K562 (cell line): ENCODE measurements around the gene PARD6B. TPM values are rescaled to one million over a fixed set of nuclear protein-coding genes. Genes with fewer than 3 reads are reported as not detected.

Experiments used
- ATAC-seq: fragments of 200-7000 bp; cut with Tn5 transposase; 3 replicates; pipeline ENCODE4 v1.9.1; 2020; ENCODE audit warnings: moderate library complexity
- BruUV-seq: library from RNA; stranded (reverse); fragments of 400-500 nt; replicated peaks from 2 replicates; lab custom pipeline; 2021; lab: Mats Ljungman, UMichigan
- CTCF ChIA-PET: fragments of 300-600 bp; formaldehyde crosslinking; extraction: SDS; loops from one replicate; lab custom pipeline; 2021; ENCODE audit warnings: low intra/inter-chr PET ratio; lab: Yijun Ruan, JAX
- POLR2A ChIA-PET: fragments of 300-600, 350-650 bp; sonication (Branson Sonifier 250); formaldehyde crosslinking; extraction: SDS; loops from one replicate; lab custom pipeline; 2021; ENCODE audit warnings: antibody characterized with exemption, inconsistent platforms; lab: Yijun Ruan, JAX
- DNase-seq, 4 experiments: peaks; one replicate each; pipeline versions ENCODE4 v3.0.0 to v3.0.0-alpha.2; 2011 to 2018; ENCODE audit warnings: low spot score in 3 of 4, mixed read lengths in 3 of 4; ENCODE audit errors: extremely low read depth in 1 of 4
- FAIRE-seq: peaks from 2 replicates; lab custom pipeline; 2011; peaks lifted over from hg19 to GRCh38; lab: Jason Lieb, UNC
- H2AFZ ChIP-seq: 2 replicates; pipeline ENCODE4 v1.6.0; 2011; ENCODE audit warnings: low read depth, low read length, control low read depth, inconsistent platforms
- H3K27ac ChIP-seq: fragments of 200-600 bp; 3 replicates; pipeline ENCODE4 v1.8.0; 2011; ENCODE audit warnings: low read depth, mild to moderate bottlenecking, control low read depth, inconsistent platforms, low read length, moderate library complexity, mixed read lengths; ENCODE audit errors: extremely low read depth
- H3K27me3 ChIP-seq, 2 experiments: fragments of 300-600 bp in 1 of 2; 2 replicates in 1 of 2; 3 replicates in 1 of 2; pipeline versions ENCODE4 v1.6.0 to v1.8.0; 2011; ENCODE audit warnings: inconsistent platforms in 2 of 2, low read length in 2 of 2, mild to moderate bottlenecking in 1 of 2, mixed read lengths in 1 of 2, moderate library complexity in 1 of 2; ENCODE audit not compliant: control insufficient read depth in 2 of 2, insufficient read depth in 2 of 2
- H3K36me3 ChIP-seq: fragments of 300-600 bp; 3 replicates; pipeline ENCODE4 v1.8.0; 2011; ENCODE audit warnings: mild to moderate bottlenecking, low read length, inconsistent platforms; ENCODE audit not compliant: control insufficient read depth, insufficient read depth
- H3K4me1 ChIP-seq, 2 experiments: fragments of 200-600 bp in 1 of 2; replicated peaks in 1 of 2; 2 replicates in 1 of 2; 3 replicates in 1 of 2; pipeline versions ENCODE4 v1.5.1 to v1.8.0; 2011; ENCODE audit warnings: inconsistent platforms in 2 of 2, low read length in 2 of 2, mild to moderate bottlenecking in 1 of 2, mixed read lengths in 1 of 2, moderate library complexity in 1 of 2; ENCODE audit not compliant: control insufficient read depth in 2 of 2, insufficient read depth in 2 of 2
- H3K4me2 ChIP-seq: 2 replicates; pipeline ENCODE4 v1.6.1; 2011; ENCODE audit warnings: low read length, control low read depth, inconsistent platforms, mixed read lengths; ENCODE audit not compliant: insufficient read depth
- H3K4me3 ChIP-seq: fragments of 200-600 bp; sonication (generic), shearing (Covaris generic); 2 replicates; pipeline ENCODE4 v1.5.1; 2016; ENCODE audit warnings: control low read depth, inconsistent platforms
- H3K79me2 ChIP-seq: fragments of 200-600 bp; 3 replicates; pipeline ENCODE4 v1.8.0; 2011; ENCODE audit warnings: low read length, inconsistent platforms; ENCODE audit not compliant: control insufficient read depth, insufficient read depth
- H3K9ac ChIP-seq, 2 experiments: 2 replicates each; pipeline versions ENCODE4 v1.6.0 to v1.6.1; 2011; ENCODE audit warnings: low read depth in 2 of 2, low read length in 2 of 2, control low read depth in 1 of 2, inconsistent platforms in 1 of 2, mild to moderate bottlenecking in 1 of 2, mixed read lengths in 1 of 2; ENCODE audit not compliant: insufficient read depth in 1 of 2
- H3K9me1 ChIP-seq: one replicate; pipeline ENCODE4 v1.6.0; 2011; ENCODE audit warnings: inconsistent platforms, mild to moderate bottlenecking, low read length, moderate library complexity; ENCODE audit not compliant: control insufficient read depth, insufficient read depth
- H3K9me3 ChIP-seq: replicated peaks from 2 replicates; pipeline ENCODE4 v1.5.1; 2011; ENCODE audit warnings: low read depth, low read length, inconsistent platforms; ENCODE audit not compliant: control insufficient read depth, insufficient read depth
- H4K20me1 ChIP-seq: replicated peaks from 2 replicates; pipeline ENCODE4 v1.6.1; 2011; ENCODE audit warnings: low read length, inconsistent platforms, mixed read lengths; ENCODE audit not compliant: control insufficient read depth, insufficient read depth
- ELF4 ChIP-seq: fragments of 450-650 bp; formaldehyde crosslinking; IDR thresholded peaks from 2 replicates; pipeline ENCODE4 v1.4.0; 2022; ENCODE audit warnings: missing genetic modification characterization
- HMBOX1 ChIP-seq: sonication (generic); IDR thresholded peaks from 2 replicates; pipeline ENCODE4 v1.6.1; 2016
- KDM1A ChIP-seq, 2 experiments: fragments of 450-650 bp; IDR thresholded peaks; 2 replicates each; pipeline ENCODE4 v1.6.1; 2016; ENCODE audit warnings: mild to moderate bottlenecking in 2 of 2
- NFIX ChIP-seq: fragments of 250-450 bp; sonication (Bioruptor Pico); IDR thresholded peaks from 2 replicates; pipeline ENCODE4 v1.4.0; 2020; ENCODE audit warnings: low read depth, mild to moderate bottlenecking, moderate library complexity
- PHB ChIP-seq: fragments of 250-450 bp; sonication (Bioruptor Pico); IDR thresholded peaks from 2 replicates; pipeline ENCODE4 v1.5.0; 2021
- RBM22 ChIP-seq: fragments of 200-400 bp; formaldehyde crosslinking; IDR thresholded peaks from 2 replicates; pipeline ENCODE4 v1.6.1; 2018; ENCODE audit warnings: low read length, low read depth; ENCODE audit not compliant: poor library complexity, severe bottlenecking
- SIN3B ChIP-seq: fragments of 450-650 bp; IDR thresholded peaks from 2 replicates; pipeline ENCODE4 v1.6.1; 2017; ENCODE audit warnings: low read depth, mild to moderate bottlenecking, moderate library complexity
- SMARCE1 ChIP-seq: fragments of 450-650 bp; IDR thresholded peaks from 2 replicates; pipeline ENCODE4 v1.7.1; 2016; ENCODE audit warnings: mild to moderate bottlenecking
- SUPT5H ChIP-seq: fragments of 450-650 bp; IDR thresholded peaks from 2 replicates; pipeline ENCODE4 v1.6.1; 2016
- TAF1 ChIP-seq: IDR thresholded peaks from 2 replicates; pipeline ENCODE4 v1.6.1; 2011; ENCODE audit warnings: mild to moderate bottlenecking, low read length, moderate library complexity; ENCODE audit not compliant: insufficient read depth, control insufficient read depth, severe bottlenecking; ENCODE audit errors: extremely low read depth
- ZBTB49 ChIP-seq: sonication (generic); formaldehyde crosslinking; IDR thresholded peaks from 2 replicates; pipeline ENCODE4 v1.8.0; 2022; ENCODE audit warnings: missing genetic modification reagents, mild to moderate bottlenecking, borderline replicate concordance
- ZNF184 ChIP-seq: sonication (generic); formaldehyde crosslinking; IDR thresholded peaks from 2 replicates; pipeline ENCODE4 v1.5.0; 2020; ENCODE audit warnings: missing genetic modification reagents
- ZNF695 ChIP-seq: fragments of 450-650 bp; formaldehyde crosslinking; IDR thresholded peaks from 2 replicates; pipeline ENCODE4 v1.4.0; 2020; ENCODE audit warnings: mild to moderate bottlenecking, moderate library complexity
- WGBS: fragments of 100-300 bp; shearing (Covaris generic); methylation state at CpG from one replicate; pipeline ENCODE4 v1.1.6; 2016; ENCODE audit warnings: low coverage, mixed read lengths; ENCODE audit not compliant: insufficient coverage; ENCODE audit errors: missing lambda C conversion rate; 5-methylcytosine and 5-hydroxymethylcytosine counted together
- in situ Hi-C: fragments of 300-500 bp; cut with MboI; formaldehyde crosslinking; loops from 4 replicates; pipeline ENCODE4 v1.15.0; 2018; ENCODE audit warnings: inconsistent platforms, mixed read lengths
- intact Hi-C: fragments of 100-400 bp; cut with micrococcal nuclease; formaldehyde crosslinking; loops from 2 replicates; pipeline ENCODE4 v1.14.2; 2022
- polyA plus RNA-seq, 8 experiments: library from polyadenylated mRNA; depleted of rRNA in 4 of 8; stranded (reverse) in 5 of 8; unstranded in 3 of 8; fragments of >200 nt; fragmentation: Nextera tagmentation in 2 of 8; fragmentation: Illumina TruSeq in 1 of 8; extraction: Ambion mirVana in 2 of 8; extraction: Trizol in 1 of 8; gene quantifications; 2 replicates each; pipeline versions ENCODE4 v1.2.1 to v1.2.3, GENCODE V29; 2011 to 2014; ENCODE audit warnings: inconsistent platforms in 1 of 8, missing spikeins in 1 of 8
- total RNA-seq, 7 experiments: library from RNA; depleted of rRNA in 6 of 7; stranded (reverse); fragments of >200 nt in 6 of 7; fragmentation: Illumina TruSeq in 2 of 7; extraction: Trizol in 2 of 7; gene quantifications; 2 replicates each; pipeline versions ENCODE4 v1.2.1 to v1.2.3, GENCODE V29; 2011 to 2021; ENCODE audit warnings: low replicate concordance in 1 of 7
- TF ChIP-seq, protein P1 (sequence below), 3 experiments: fragments of 200-800 bp in 1 of 3; fragments of 250-450 bp in 1 of 3; fragments of 450-650 bp in 1 of 3; sonication (Bioruptor Pico) in 1 of 3; sonication (Bioruptor generic) in 1 of 3; formaldehyde crosslinking in 1 of 3; IDR thresholded peaks; 2 replicates each; pipeline versions ENCODE4 v1.6.1 to v1.8.0; 2016 to 2022; ENCODE audit warnings: mild to moderate bottlenecking in 2 of 3, missing genetic modification characterization in 2 of 3, missing compliant biosample characterization in 1 of 3, moderate library complexity in 1 of 3

PARD6B gene
- total and polyA plus RNA-seq, 9 of the 15 experiments (the other 6 are each of a cell fraction or from before 2014, with no cell fraction given), result 1.7 to 12.3 (median 5.5) TPM

- no peak for TF ChIP-seq ELF4 (CRISPR knock-in tag)
- no peak for TF ChIP-seq ZNF695 (CRISPR knock-in tag)
- TF ChIP-seq, protein P1, sequence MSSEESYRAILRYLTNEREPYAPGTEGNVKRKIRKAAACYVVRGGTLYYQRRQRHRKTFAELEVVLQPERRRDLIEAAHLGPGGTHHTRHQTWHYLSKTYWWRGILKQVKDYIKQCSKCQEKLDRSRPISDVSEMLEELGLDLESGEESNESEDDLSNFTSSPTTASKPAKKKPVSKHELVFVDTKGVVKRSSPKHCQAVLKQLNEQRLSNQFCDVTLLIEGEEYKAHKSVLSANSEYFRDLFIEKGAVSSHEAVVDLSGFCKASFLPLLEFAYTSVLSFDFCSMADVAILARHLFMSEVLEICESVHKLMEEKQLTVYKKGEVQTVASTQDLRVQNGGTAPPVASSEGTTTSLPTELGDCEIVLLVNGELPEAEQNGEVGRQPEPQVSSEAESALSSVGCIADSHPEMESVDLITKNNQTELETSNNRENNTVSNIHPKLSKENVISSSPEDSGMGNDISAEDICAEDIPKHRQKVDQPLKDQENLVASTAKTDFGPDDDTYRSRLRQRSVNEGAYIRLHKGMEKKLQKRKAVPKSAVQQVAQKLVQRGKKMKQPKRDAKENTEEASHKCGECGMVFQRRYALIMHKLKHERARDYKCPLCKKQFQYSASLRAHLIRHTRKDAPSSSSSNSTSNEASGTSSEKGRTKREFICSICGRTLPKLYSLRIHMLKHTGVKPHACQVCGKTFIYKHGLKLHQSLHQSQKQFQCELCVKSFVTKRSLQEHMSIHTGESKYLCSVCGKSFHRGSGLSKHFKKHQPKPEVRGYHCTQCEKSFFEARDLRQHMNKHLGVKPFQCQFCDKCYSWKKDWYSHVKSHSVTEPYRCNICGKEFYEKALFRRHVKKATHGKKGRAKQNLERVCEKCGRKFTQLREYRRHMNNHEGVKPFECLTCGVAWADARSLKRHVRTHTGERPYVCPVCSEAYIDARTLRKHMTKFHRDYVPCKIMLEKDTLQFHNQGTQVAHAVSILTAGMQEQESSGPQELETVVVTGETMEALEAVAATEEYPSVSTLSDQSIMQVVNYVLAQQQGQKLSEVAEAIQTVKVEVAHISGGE (CRISPR knock-in tag; IDR thresholded peaks at IDR 0.05), result peak in 1 of 3 experiments; percentile 88; a peak in 1 of 6 replicates
- TF ChIP-seq PHB, result no peak
- no peak for TF ChIP-seq ZNF184 (CRISPR knock-in tag)
These were observed 30.7 kb downstream of the PARD6B start (continued) for GRCh38 chr20:50762045-50762422.

GRCh38 chr20:50762435-50763220 lies 31.2 kb downstream of the PARD6B start:
- intact Hi-C loops, result no loop called here
- H3K9me1 ChIP-seq, result no peaks in the 10 kb centered on the region
- ChIA-PET CTCF (no interaction called here), POLR2A (interaction anchor here (0.7 kb wide), 1 partner anchor 141 kb away, joined by 4 read pairs; no protein-coding TSS in a partner anchor)
- no peak overlapping the region for H3K27ac ChIP-seq
- BruUV-seq, result no TSS peak
- H3K9me3 ChIP-seq, result no peaks in the 10 kb centered on the region
- H3K4me3 ChIP-seq, result no peak overlapping the region
- H3K79me2 ChIP-seq, result no peaks in the 10 kb centered on the region
- WGBS, result 63% methylated on average over 12 of the region's 12 CpGs
- H3K27me3 ChIP-seq, result no peaks in the 10 kb centered on the region
- H3K4me2 ChIP-seq, result no peak overlapping the region
- peak overlapping the region in 1 of 2 experiments; percentile 61; a peak in 1 of 4 replicates for H3K9ac ChIP-seq
- in situ Hi-C loops, result no loop called here
- FAIRE-seq (no peak), ATAC-seq (peak; percentile 39), DNase-seq (no peak)
- no peak overlapping the region for H2AFZ ChIP-seq
- H4K20me1 ChIP-seq, result no peaks in the 10 kb centered on the region
- H3K4me1 ChIP-seq, result peaks cover 27 to 29% of the 10 kb centered on the region in 2 experiments
- H3K36me3 ChIP-seq, result no peaks in the 10 kb centered on the region
- TF ChIP-seq ZBTB49 (no peak), SIN3B (no peak), SUPT5H (no peak), TAF1 (no peak), HMBOX1 (no peak), RBM22 (no peak), KDM1A (IDR thresholded peaks at IDR 0.05) (peak in 1 of 2 experiments; percentile 36; a peak in 2 of 4 replicates), SMARCE1 (peak; percentile 12; the same call in 1 of the 2 replicates), NFIX (CRISPR knock-in tag) (no peak)
